LNCaP clone FGC (cell line): ENCODE measurements around the gene CHST13.

Experiments
- DNase-seq: peaks from one replicate; pipeline ENCODE4 v3.0.0-alpha.2; 2011; ENCODE audit warnings: low read depth
- H3K4me3 ChIP-seq: 2 replicates; pipeline ENCODE4 v1.5.1; 2011; ENCODE audit warnings: mild to moderate bottlenecking, low read depth, low read length, control low read depth
- CTCF ChIP-seq: IDR thresholded peaks from 2 replicates; pipeline ENCODE4 v1.5.1; 2012; ENCODE audit warnings: mild to moderate bottlenecking; ENCODE audit not compliant: control insufficient read depth, insufficient read depth; ENCODE audit errors: extremely low read depth

CHST13 gene

GRCh38 chr3:126525853-126526667, 2.1 kb downstream of the CHST13 start:
- no peak for DNase-seq
- H3K4me3 ChIP-seq, result no peak overlapping the region
- TF ChIP-seq CTCF, result no peak

GRCh38 chr3:126526668-126527005, 2.7 kb downstream of the CHST13 start:
- DNase-seq, result no peak
- H3K4me3 ChIP-seq, result no peak overlapping the region
- TF ChIP-seq CTCF, result no peak

- H3K4me3 ChIP-seq, result no peak overlapping the region
- DNase-seq, result no peak
- TF ChIP-seq CTCF, result no peak
Observed at GRCh38 chr3:126527006-126527405, 3.1 kb downstream of the CHST13 start.

GRCh38 chr3:126527455-126528211, 3.7 kb downstream of the CHST13 start:
- H3K4me3 ChIP-seq, result no peak overlapping the region
- no peak for TF ChIP-seq CTCF
- no peak for DNase-seq

GRCh38 chr3:126528419-126528799, 4.5 kb downstream of the CHST13 start:
- no peak overlapping the region for H3K4me3 ChIP-seq
- DNase-seq, result no peak
- no peak for TF ChIP-seq CTCF

- H3K4me3 ChIP-seq, result no peak overlapping the region
- DNase-seq, result no peak
- TF ChIP-seq CTCF, result no peak
Observed at GRCh38 chr3:126528800-126529541, 5.0 kb downstream of the CHST13 start.
